HG03064 (cell line): ENCODE results near the gene RAI1.
A peak's percentile ranks its signal among the peaks of the same experiment; 100 is the strongest.

ENCODE experiments used
- ATAC-seq: cut with Tn5 transposase; IDR thresholded peaks from one replicate; pipeline ENCODE4 v1.9.1; 2021; ENCODE audit warnings: low read depth; ENCODE audit not compliant: unreplicated experiment

The RAI1 gene

DNA sequence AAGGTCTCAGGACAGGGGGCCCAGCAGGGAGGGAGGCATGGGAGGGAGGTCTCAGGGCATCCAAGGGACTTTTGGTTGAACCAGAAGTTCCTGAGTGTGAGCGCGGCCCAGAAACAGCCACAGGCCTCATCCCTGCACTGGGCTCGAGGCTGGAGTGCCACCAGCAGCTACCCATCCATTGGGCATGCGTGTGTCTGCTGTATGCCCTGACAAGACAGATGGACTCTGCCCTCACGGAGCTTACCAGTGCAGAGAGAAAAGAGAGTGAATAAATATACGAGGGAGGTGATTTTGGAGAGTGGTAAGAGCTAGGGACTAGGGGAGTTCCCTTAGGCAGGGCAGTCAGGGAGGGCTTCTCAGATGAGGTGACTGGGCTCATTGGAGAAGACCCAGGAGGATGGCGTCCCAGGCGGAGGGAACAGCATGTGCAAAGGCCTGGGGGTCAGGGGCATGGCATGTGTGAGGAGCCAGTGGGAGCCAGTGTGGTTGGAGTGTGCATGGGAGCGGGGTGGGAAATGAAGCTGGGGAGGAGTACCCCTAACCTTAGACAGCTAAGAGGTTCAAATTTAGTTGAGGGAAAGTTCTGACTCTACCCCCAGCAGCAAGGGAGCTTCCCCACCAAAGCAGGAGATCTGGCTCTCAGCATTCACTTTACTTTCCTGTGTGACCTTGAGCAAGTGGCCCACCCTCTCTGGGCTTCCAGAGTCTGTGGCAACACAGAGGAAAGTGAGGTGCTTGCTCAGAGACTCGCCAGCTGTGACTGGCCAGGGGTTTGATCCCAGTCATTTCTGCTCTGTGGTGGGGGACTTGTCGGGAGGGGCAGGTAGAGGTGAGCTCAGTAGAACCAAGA lies 80.9 kb downstream of the RAI1 start:
- no peak for ATAC-seq

DNA sequence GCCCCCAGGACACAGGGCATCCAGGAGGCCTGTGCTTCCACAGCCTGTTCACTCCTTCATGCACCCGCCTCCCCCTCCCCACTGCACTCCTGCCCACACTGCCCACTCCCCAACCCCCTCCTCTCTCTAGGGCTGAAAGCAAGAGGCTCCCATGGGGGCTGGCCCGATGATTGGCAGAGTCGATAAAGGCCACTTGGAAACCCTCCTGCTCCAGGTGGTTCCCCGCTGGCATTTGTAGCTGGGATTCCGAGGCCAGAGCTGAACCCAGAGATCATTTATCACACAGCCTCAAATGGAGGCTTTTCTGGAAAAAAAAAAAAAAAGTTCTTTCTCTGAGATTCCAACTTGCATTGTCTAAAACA lies 81.5 kb downstream of the RAI1 start:
- no peak for ATAC-seq

DNA sequence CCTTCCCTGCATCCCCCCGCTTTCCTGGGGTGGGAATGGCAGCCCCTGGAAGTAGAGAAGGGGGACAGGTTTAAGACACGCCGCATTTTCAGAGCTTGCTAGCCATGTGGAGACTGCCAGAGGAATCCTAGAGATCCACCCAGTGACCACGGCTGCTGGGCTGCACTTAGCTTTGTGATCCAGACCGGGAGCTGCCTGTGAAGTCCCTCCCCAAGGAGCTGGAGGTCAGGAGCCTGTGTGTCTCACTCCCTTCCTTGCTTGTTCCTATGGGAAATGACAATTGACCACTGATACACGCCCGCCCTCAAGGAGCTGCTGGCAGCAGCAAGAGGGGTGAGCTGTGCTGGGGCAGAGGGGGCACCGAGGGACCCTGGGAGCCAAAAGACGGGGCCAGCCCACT lies 81.9 kb downstream of the RAI1 start:
- ATAC-seq: no peak

- no peak for ATAC-seq
These were observed 82.5 kb downstream of the RAI1 start for GRCh38 chr17:17763734-17764133.

DNA sequence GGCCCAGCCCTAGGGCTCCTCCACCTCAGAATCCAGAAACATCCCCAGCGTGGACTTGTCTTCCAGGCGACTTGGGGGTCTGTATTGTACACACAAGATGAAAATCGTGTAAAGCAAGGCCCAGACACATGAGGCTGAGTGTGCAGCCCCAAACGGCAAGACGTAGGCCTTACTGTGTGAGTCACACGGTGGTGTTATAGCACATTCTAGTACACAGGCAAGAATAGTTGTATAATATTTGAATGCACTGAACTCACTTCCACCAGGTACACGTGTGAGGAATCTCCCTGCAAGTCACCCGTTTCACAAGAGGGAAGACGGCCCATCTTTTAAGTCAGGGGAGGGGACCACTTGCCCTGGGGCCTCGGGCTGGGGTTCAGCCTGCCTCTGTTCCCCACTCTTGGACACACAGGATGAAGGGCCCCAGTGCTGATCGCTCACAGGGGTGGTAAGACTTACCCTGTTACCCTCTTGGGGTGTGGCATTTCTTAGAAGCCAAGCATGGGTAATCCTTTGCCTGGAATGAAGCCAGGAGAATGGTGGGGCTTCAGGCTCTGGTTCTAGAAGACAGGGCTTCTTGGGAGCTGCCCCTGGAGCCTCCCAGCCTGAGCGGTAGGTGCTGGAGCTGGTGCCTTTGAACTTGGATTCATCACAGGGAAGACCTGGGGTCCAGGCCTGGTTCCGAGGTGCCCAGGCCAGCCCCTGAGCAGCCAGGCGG lies 84.3 kb downstream of the RAI1 start:
- no peak for ATAC-seq

- peak; percentile 76 for ATAC-seq
These were observed 85.0 kb downstream of the RAI1 start for GRCh38 chr17:17766077-17766743.

- ATAC-seq: no peak
These were observed 85.5 kb downstream of the RAI1 start for GRCh38 chr17:17766744-17767120.

GRCh38 chr17:17767154-17767869 lies 86.1 kb downstream of the RAI1 start:
- no peak for ATAC-seq

GRCh38 chr17:17767887-17768418 lies 86.7 kb downstream of the RAI1 start:
- no peak for ATAC-seq

- no peak for ATAC-seq
These were observed 87.3 kb downstream of the RAI1 start for GRCh38 chr17:17768424-17769088.

GRCh38 chr17:17769869-17770631 lies 88.8 kb downstream of the RAI1 start:
- ATAC-seq: no peak

DNA sequence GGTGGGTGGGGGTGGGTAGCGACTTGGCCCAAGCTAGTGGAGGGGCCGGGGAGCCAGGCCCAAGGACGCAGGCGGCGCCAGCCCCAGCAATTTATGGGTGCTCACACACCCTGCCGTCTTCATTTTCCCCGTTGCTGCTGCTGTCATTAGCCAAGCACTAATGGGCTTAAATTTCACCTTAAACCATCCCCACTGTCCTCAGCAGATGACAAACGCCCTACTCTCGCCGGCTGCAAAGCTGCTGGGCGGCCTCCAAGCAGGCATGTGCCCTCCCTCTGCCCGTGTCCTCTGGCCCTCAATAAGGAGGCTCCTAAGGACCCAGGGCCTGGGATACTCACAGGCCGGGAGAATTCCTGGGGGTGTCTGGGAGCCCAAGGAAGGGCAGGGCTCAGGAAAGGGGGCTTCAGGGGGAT lies 89.4 kb downstream of the RAI1 start:
- ATAC-seq: no peak

DNA sequence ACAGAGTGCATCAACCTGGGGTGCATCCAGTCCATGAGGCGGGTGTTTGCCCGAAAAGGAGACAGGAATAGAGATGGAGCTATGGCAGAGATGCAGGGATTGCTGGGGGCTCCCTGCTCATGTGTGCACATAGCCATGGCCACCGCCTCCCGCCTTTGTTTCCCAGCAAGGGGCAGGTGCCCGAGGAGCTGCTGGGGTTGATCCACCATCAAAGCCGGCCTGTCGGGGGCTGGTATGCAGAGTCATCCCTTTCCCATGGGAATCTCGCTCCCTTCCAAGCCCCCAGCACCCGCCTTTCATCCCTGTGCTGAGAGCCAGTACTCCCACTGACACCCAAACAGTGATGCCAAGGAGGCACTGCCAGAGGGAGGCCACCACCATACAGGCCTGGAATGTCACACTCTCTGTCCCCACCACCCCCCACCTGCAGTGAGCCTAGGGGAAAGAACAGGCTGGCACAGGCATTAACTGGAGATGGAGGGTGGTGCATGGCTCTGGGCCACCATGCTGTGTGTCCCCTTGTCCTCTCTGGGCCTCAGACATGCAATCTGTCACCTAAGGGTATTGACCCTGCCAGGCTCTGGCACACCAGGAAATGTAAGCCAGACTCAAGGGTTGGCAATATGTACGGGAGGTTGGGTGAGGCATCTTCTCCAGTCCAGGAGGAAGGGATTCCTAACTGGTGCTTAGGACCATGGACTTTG lies 90.4 kb downstream of the RAI1 start:
- ATAC-seq: no peak

DNA sequence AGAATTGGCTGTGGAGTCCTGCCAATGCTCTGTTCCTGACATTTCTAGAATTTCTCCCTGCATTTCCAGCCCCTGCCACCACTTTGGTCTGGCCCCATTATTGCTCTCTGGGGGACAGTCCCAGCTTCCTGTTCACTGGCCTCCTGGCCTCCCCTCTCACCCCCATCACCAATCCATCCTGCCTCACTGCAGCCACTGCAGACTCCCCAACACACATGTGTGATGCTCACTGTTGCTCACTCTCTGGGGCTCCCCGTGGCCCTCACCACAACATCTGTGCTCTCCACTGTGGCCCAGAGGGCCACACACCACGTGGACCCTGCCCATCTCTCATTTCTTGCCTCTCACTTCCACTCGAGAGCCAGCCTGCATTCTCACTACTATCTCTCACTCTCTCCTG lies 91.0 kb downstream of the RAI1 start:
- no peak for ATAC-seq

DNA sequence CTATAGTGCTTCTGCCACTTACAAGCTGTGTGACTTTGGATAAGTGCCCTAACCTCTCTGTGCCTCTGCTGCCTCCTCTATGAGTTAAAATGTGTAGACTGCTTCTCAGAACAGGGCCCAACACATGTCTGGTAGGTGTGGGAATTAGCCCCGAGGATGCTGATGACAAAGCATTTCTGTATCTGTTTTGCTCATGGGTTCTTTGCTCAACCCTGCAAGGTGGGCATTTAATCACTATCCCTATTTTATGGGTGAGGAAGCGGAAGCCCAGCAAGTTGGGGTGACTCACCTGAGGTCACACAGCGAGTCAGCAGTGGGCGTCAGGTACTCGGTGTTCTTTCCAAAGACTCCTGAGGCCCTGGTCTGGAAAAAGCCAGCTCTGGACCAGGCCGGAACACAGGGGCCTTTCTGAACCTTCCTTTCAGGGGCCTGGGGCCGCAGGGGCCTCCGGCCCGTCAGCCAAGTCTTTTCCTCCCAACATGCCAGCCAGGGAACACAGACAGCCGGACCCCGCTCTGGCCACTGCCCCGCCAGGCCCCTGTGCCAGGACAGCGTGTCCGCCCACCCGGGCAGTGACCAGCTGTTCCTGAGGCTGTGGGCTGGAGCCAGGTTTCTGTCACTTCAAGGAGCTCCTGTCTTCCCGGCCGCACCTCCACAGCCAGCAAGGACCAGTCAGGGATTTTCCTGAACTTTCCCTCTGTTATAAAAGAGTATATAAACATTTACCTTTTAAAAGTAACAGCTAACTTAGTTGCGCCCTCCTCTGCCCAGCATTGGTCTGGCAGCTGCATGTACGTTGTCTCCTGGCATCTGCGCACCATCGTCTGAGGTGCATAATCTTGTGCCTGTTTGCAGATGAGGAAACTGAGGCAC lies 93.0 kb downstream of the RAI1 start:
- ATAC-seq: no peak

GRCh38 chr17:17776889-17777288 lies 95.6 kb downstream of the RAI1 start:
- ATAC-seq: no peak

DNA sequence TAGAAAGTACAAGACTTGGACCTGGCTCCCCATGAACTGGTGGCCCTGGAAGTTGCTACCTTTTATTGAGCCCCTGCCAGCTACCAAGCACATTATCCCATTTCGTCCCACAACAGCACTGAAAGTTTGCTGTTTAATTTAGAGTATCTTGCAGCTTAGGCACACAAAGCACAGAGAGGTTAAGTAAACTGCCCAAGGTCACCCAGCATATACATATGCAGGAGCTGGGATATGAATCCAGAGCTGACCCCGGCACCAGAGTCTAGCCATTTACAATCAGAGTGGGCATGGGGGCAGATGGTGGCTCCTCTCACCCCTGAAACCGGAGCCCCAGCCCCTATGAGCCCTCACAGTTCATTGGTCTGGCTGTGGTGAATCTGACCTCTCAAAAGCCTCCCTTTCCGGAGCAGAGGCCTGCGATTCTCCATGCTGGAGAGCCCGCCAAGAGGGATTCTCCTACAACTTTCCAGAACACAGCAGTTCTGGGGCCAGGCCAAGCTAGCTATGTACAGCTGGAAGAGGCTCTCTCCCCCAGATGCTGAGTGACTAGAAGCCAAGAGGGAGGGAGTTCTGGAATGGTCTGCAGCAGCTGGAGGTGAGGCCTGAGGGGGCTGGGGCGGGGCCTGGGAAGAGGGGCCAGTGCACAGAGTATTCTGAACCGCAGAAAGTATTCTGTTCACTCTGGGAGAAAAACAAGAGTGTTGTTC lies 97.2 kb downstream of the RAI1 start:
- ATAC-seq: no peak
